Mucosa of descending colon (tissue), 3 donors: ENCODE results near the gene C11orf91. TPM values are rescaled to one million over a fixed set of nuclear protein-coding genes. Genes with fewer than 3 reads are reported as not detected.

Experiments used
- ATAC-seq: fragments of 200-7000 bp; cut with Tn5 transposase; one replicate; pipeline ENCODE4 v1.9.1; 2020; ENCODE audit warnings: mild to moderate bottlenecking, moderate library complexity
- DNase-seq, 3 donors: peaks; one replicate each; pipeline ENCODE4 v3.0.0-alpha.2; 2020
- H3K36me3 ChIP-seq: fragments of 200-600 bp; one replicate; pipeline ENCODE4 v1.8.0; 2021; ENCODE audit warnings: low read depth, mild to moderate bottlenecking
- H3K4me1 ChIP-seq: fragments of 200-600 bp; one replicate; pipeline ENCODE4 v1.8.0; 2021; ENCODE audit warnings: low read depth, mild to moderate bottlenecking
- H3K4me3 ChIP-seq: fragments of 200-600 bp; one replicate; pipeline ENCODE4 v1.8.0; 2021; ENCODE audit warnings: mild to moderate bottlenecking
- H3K9me3 ChIP-seq: fragments of 200-600 bp; one replicate; pipeline ENCODE4 v1.8.0; 2021; ENCODE audit warnings: mild to moderate bottlenecking
- CTCF ChIP-seq: fragments of 200-600 bp; IDR thresholded peaks from one replicate; pipeline ENCODE4 v1.8.0; 2022; ENCODE audit warnings: antibody characterized with exemption, mild to moderate bottlenecking
- intact Hi-C, 2 donors: fragments of 100-400 bp; cut with DNase I in 1 of 2; cut with micrococcal nuclease in 1 of 2; formaldehyde crosslinking; loops; one replicate each; pipeline versions ENCODE4 v1.11.0 to v1.11.1; 2022; cut with DNase I, micrococcal nuclease
- total RNA-seq, 3 donors: library from RNA; stranded (reverse); fragmentation: NEBNext Ultra II Directional in 2 of 3; extraction: Animal tissue kit (Norgen Biotek cat#: 25700) in 2 of 3; gene quantifications; one replicate each; pipeline versions ENCODE4 v1.2.1 to v1.2.4, GENCODE V29; 2021 to 2023
- donor health status: DM: no; HTN: no; CAD: no; lungs with moderate emphysema.
- donor health status: DM: no; HTN: no; CAD: no.
- donor health status: DM: no; HTN: yes; CAD: no.

The C11orf91 gene
- total RNA-seq, 3 donors from 2014 or later = 0.51 to 0.70 (median 0.58) TPM

GRCh38 chr11:33718440-33718839 is 17.8 kb upstream of the C11orf91 start:
- H3K4me3 ChIP-seq = no peak overlapping the region
- DNase-seq (no peak), ATAC-seq (no peak)
- no peaks in the 10 kb centered on the region for H3K36me3 ChIP-seq
- H3K9me3 ChIP-seq = no peaks in the 10 kb centered on the region
- H3K4me1 ChIP-seq = peaks cover 14% of the 10 kb centered on the region
- no peak for TF ChIP-seq CTCF
- intact Hi-C loops = no loop called here

- H3K9me3 ChIP-seq = no peaks in the 10 kb centered on the region
- ATAC-seq (peak; percentile 45), DNase-seq (no peak)
- no peaks in the 10 kb centered on the region for H3K36me3 ChIP-seq
- intact Hi-C loops = no loop called here
- peaks cover 10% of the 10 kb centered on the region for H3K4me1 ChIP-seq
- no peak overlapping the region for H3K4me3 ChIP-seq
- TF ChIP-seq CTCF = no peak
These were observed 15.6 kb upstream of the C11orf91 start for GRCh38 chr11:33716243-33716642.

GRCh38 chr11:33713856-33714398 is 13.3 kb upstream of the C11orf91 start:
- no peak for ATAC-seq
- TF ChIP-seq CTCF = no peak
- H3K9me3 ChIP-seq = no peaks in the 10 kb centered on the region
- intact Hi-C loops = no loop called here
- no peak overlapping the region for H3K4me3 ChIP-seq
- no peak for DNase-seq
- peaks cover 8% of the 10 kb centered on the region for H3K36me3 ChIP-seq
- H3K4me1 ChIP-seq = peaks cover 10% of the 10 kb centered on the region

GRCh38 chr11:33713151-33713855 is 12.7 kb upstream of the C11orf91 start:
- Histone ChIP-seq H3K9me3 (no peaks in the 10 kb centered on the region), H3K4me3 (no peak overlapping the region), H3K4me1 (peaks cover 10% of the 10 kb centered on the region), H3K36me3 (peaks cover 8% of the 10 kb centered on the region)
- peak; percentile 44 for ATAC-seq
- TF ChIP-seq CTCF = no peak
- DNase-seq = no peak
- intact Hi-C loops = no loop called here

- Histone ChIP-seq H3K4me3 (no peak overlapping the region), H3K4me1 (peaks cover 10% of the 10 kb centered on the region), H3K36me3 (peaks cover 8% of the 10 kb centered on the region), H3K9me3 (no peaks in the 10 kb centered on the region)
- TF ChIP-seq CTCF = no peak
- ATAC-seq (no peak), DNase-seq (no peak)
- intact Hi-C loops = no loop called here
These were observed 11.8 kb upstream of the C11orf91 start for GRCh38 chr11:33712436-33712835.
